A673 (cell line): Measurements from ENCODE around the gene TMEM131L. TPM values are rescaled to one million over a fixed set of nuclear protein-coding genes. Genes with fewer than 3 reads are reported as not detected.

ENCODE experiments used
- BruUV-seq: library from RNA; stranded (reverse); fragments of 400-500 nt; replicated peaks from 2 replicates; lab custom pipeline; 2021; lab: Mats Ljungman, UMichigan
- CTCF ChIA-PET: fragments of 300-600 bp; sonication (Branson Sonifier 250); formaldehyde crosslinking; loops from one replicate; lab custom pipeline; 2022; ENCODE audit warnings: antibody characterized with exemption; lab: Charles Lee
- POLR2A ChIA-PET: fragments of 300-600 bp; sonication (Branson Sonifier 250); formaldehyde crosslinking; loops from one replicate; lab custom pipeline; 2022; ENCODE audit warnings: antibody characterized with exemption; ENCODE audit not compliant: low non-redundant PET; lab: Charles Lee
- DNase-seq: peaks from one replicate; pipeline ENCODE4 v3.0.0-alpha.2; 2015; ENCODE audit warnings: low spot score
- H3K27ac ChIP-seq: fragments of 200-600 bp; sonication (generic); 2 replicates; pipeline ENCODE4 v1.5.1; 2016; ENCODE audit warnings: mixed run types, low read depth, mild to moderate bottlenecking, mixed read lengths, antibody characterized with exemption, low read length; ENCODE audit not compliant: poor library complexity, severe bottlenecking
- H3K27me3 ChIP-seq: fragments of 200-600 bp; sonication (generic); replicated peaks from 2 replicates; pipeline ENCODE4 v1.6.1; 2017; ENCODE audit warnings: mixed run types, low read depth, mild to moderate bottlenecking, mixed read lengths, antibody characterized with exemption, low read length; ENCODE audit not compliant: insufficient read depth, poor library complexity
- H3K36me3 ChIP-seq: fragments of 200-600 bp; sonication (generic); 2 replicates; pipeline ENCODE4 v1.6.1; 2016; ENCODE audit warnings: mixed run types, mild to moderate bottlenecking, mixed read lengths, antibody characterized with exemption, low read length; ENCODE audit not compliant: insufficient read depth, poor library complexity, severe bottlenecking
- H3K4me1 ChIP-seq: fragments of 200-600 bp; sonication (generic); 2 replicates; pipeline ENCODE4 v1.6.1; 2017; ENCODE audit warnings: mixed run types, mild to moderate bottlenecking, mixed read lengths, antibody characterized with exemption, low read length; ENCODE audit not compliant: insufficient read depth, poor library complexity, severe bottlenecking
- H3K4me3 ChIP-seq: fragments of 200-600 bp; sonication (generic); 2 replicates; pipeline ENCODE4 v1.5.1; 2016; ENCODE audit warnings: low read depth, mixed run types, mild to moderate bottlenecking, mixed read lengths, low read length; ENCODE audit not compliant: poor library complexity, severe bottlenecking
- H3K9me3 ChIP-seq: fragments of 200-600 bp; sonication (generic); 2 replicates; pipeline ENCODE4 v1.6.1; 2016; ENCODE audit warnings: mixed run types, low read depth, mild to moderate bottlenecking, mixed read lengths, antibody characterized with exemption, low read length; ENCODE audit not compliant: poor library complexity, severe bottlenecking
- EZH2 ChIP-seq: fragments of 200-600 bp; sonication (generic); IDR thresholded peaks from 2 replicates; pipeline ENCODE4 v1.6.1; 2017; ENCODE audit warnings: borderline replicate concordance, low read depth, mild to moderate bottlenecking, mixed read lengths, antibody characterized with exemption, low read length; ENCODE audit not compliant: poor library complexity, severe bottlenecking
- intact Hi-C: fragments of 100-400 bp; cut with micrococcal nuclease; formaldehyde crosslinking; loops from one replicate; pipeline ENCODE4 v1.10.0; 2022; ENCODE audit not compliant: unreplicated experiment
- total RNA-seq: library from RNA; stranded (reverse); gene quantifications from 2 replicates; pipeline ENCODE4 v1.2.3, GENCODE V29; 2021
- TF ChIP-seq, protein P1 (sequence below): fragments of 300-800, 200-600 bp; sonication (generic); conservative IDR thresholded peaks from 2 replicates; pipeline ENCODE4 v1.5.1; 2017; ENCODE audit warnings: low read depth, mild to moderate bottlenecking, antibody characterized with exemption, low read length, moderate library complexity, mixed read lengths

The TMEM131L gene
- total RNA-seq, 1 experiment from 2014 or later: 18.4 TPM

DNA sequence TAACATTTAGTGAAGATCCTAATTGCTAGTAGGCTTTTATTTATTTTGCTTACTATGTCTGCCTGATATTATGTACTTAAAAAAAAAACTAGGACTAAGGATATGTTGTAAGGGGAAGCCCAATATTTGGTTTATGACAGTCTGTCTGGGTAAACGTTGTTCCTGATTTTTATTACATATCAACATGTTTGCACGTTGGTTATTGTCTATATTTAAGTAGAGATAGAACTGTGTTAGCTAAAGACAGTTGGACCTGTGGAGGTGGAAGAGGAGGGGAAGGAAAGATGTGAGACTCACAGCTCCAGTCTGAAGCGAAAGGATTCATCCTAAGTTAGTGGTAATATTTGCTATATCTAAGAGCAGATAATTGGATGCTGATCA is 90.3 kb downstream of the TMEM131L start:
- Histone ChIP-seq H3K27me3 (no peaks in the 10 kb centered on the region), H3K9me3 (peaks cover 1% of the 10 kb centered on the region), H3K4me1 (peaks cover 15% of the 10 kb centered on the region), H3K36me3 (peaks cover under 1% of the 10 kb centered on the region), H3K27ac (no peak overlapping the region), H3K4me3 (no peak overlapping the region)
- intact Hi-C loops: no loop called here
- TF ChIP-seq, protein P1, sequence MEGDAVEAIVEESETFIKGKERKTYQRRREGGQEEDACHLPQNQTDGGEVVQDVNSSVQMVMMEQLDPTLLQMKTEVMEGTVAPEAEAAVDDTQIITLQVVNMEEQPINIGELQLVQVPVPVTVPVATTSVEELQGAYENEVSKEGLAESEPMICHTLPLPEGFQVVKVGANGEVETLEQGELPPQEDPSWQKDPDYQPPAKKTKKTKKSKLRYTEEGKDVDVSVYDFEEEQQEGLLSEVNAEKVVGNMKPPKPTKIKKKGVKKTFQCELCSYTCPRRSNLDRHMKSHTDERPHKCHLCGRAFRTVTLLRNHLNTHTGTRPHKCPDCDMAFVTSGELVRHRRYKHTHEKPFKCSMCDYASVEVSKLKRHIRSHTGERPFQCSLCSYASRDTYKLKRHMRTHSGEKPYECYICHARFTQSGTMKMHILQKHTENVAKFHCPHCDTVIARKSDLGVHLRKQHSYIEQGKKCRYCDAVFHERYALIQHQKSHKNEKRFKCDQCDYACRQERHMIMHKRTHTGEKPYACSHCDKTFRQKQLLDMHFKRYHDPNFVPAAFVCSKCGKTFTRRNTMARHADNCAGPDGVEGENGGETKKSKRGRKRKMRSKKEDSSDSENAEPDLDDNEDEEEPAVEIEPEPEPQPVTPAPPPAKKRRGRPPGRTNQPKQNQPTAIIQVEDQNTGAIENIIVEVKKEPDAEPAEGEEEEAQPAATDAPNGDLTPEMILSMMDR: no peak
- TF ChIP-seq EZH2: no peak
- CTCF ChIA-PET: no interaction called here
- POLR2A ChIA-PET: no interaction called here
- DNase-seq: no peak
- BruUV-seq: no TSS peak

DNA sequence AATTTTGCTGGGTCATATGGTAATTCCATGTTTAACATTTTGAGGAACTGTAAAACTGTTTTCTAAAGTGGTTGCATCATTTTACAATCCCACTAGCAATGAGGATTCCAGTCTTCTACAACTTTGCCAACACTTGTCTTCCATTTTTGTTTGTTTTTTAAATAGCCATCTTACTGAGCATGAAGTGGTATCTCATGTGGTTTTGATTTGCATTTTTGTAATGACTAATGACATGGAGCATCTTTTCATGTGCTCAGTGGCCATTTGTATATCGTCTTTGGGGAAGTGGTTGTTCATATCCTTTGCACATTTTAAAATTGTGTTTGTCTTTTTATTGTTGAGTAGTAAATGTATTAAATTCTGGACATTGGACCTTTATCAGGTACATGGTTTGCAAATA is 94.7 kb downstream of the TMEM131L start:
- no peak for DNase-seq
- no TSS peak for BruUV-seq
- peaks cover 3% of the 10 kb centered on the region for H3K36me3 ChIP-seq
- CTCF ChIA-PET: no interaction called here
- no peak overlapping the region for H3K27ac ChIP-seq
- H3K4me3 ChIP-seq: no peak overlapping the region
- POLR2A ChIA-PET: no interaction called here
- TF ChIP-seq, protein P1: no peak
- no peak for TF ChIP-seq EZH2
- peaks cover 3% of the 10 kb centered on the region for H3K9me3 ChIP-seq
- intact Hi-C loops: no loop called here
- peaks cover 17% of the 10 kb centered on the region for H3K4me1 ChIP-seq
- H3K27me3 ChIP-seq: no peaks in the 10 kb centered on the region

DNA sequence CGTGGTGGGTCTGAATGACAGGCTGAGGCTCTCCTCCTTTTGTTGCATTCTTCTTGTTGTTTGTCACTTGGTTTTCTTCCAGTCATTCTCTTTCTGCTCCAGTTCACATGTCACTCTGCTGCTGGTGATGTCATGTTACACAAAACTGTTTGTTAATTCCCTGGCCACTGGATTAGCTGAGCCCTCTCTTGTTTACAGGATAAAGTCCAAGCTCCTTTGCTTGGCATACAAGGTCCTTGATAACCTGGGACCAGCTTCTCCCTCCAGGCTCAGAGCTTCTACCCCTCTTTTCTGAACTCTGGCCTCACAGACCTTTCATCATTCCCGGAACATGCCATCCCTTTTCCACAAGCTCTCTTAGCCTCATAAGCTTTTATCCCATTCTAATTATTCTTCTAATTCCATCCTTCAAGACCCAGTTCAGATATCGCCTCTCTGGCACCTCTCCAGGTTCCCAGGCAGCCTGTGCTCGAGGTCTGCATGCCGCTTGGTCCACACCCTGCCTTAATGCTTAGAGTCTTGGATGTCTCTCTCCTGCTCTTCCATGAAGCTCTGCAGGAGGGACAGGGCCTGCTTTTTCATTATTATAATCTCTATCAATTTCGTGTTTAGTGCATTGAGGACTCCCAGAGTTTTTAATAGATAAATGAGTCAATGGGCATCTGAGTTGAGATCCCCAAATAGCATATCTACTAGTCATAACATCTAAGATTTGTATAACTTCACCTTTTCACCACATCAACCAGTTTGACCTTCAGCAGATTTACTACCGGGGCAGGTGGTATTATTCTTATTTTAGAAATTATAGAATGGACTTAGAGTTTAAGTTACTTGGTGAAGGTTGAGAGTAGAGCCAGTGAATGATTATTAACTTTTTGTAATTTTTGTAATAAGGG is 98.7 kb downstream of the TMEM131L start:
- TF ChIP-seq EZH2: no peak
- TF ChIP-seq, protein P1: no peak
- Histone ChIP-seq H3K4me3 (no peak overlapping the region), H3K27ac (no peak overlapping the region), H3K27me3 (no peaks in the 10 kb centered on the region), H3K4me1 (peaks cover 5% of the 10 kb centered on the region), H3K9me3 (peaks cover 3% of the 10 kb centered on the region), H3K36me3 (peaks cover 3% of the 10 kb centered on the region)
- ChIA-PET CTCF (no interaction called here), POLR2A (no interaction called here)
- peak; percentile 54 for DNase-seq
- no TSS peak for BruUV-seq
- intact Hi-C loops: no loop called here
